Urinary bladder (tissue), 4 donors: ENCODE results near the gene TMX2. TPM values are rescaled to one million over a fixed set of nuclear protein-coding genes. Genes with fewer than 3 reads are reported as not detected.

Experiments
- DNase-seq: peaks from one replicate; pipeline ENCODE4 v3.0.0-alpha.2; 2015; ENCODE audit errors: extremely low spot score
- H3K27ac ChIP-seq: one replicate; pipeline ENCODE4 v1.5.1; 2013; ENCODE audit warnings: low read depth, mild to moderate bottlenecking, moderate library complexity
- H3K36me3 ChIP-seq: one replicate; pipeline ENCODE4 v1.6.1; 2013; ENCODE audit warnings: mild to moderate bottlenecking, moderate library complexity; ENCODE audit not compliant: insufficient read depth
- H3K4me1 ChIP-seq: one replicate; pipeline ENCODE4 v1.6.1; 2013; ENCODE audit warnings: mild to moderate bottlenecking, moderate library complexity; ENCODE audit not compliant: insufficient read depth
- H3K4me3 ChIP-seq: one replicate; pipeline ENCODE4 v1.5.1; 2013; ENCODE audit warnings: low read depth, low read length
- WGBS: extraction: QIAGEN DNeasy Blood & Tissue Kit; methylation state at CpG from one replicate; pipeline ENCODE4 v1.1.7; 2013; 5-methylcytosine and 5-hydroxymethylcytosine counted together
- polyA plus RNA-seq: library from polyadenylated mRNA; stranded (reverse); fragments of 200-250 nt; gene quantifications from one replicate; pipeline ENCODE4 v1.2.3, GENCODE V29; 2013
- total RNA-seq: library from RNA; depleted of rRNA; stranded (reverse); fragments of >200 nt; gene quantifications from one replicate; pipeline ENCODE4 v1.2.3, GENCODE V29; 2014
- donor health status: healthy with polysubstance abuse.
- donor health status: healthy.

The TMX2 gene
- total and polyA plus RNA-seq, 2 donors = 52.0 to 68.9 TPM

DNA sequence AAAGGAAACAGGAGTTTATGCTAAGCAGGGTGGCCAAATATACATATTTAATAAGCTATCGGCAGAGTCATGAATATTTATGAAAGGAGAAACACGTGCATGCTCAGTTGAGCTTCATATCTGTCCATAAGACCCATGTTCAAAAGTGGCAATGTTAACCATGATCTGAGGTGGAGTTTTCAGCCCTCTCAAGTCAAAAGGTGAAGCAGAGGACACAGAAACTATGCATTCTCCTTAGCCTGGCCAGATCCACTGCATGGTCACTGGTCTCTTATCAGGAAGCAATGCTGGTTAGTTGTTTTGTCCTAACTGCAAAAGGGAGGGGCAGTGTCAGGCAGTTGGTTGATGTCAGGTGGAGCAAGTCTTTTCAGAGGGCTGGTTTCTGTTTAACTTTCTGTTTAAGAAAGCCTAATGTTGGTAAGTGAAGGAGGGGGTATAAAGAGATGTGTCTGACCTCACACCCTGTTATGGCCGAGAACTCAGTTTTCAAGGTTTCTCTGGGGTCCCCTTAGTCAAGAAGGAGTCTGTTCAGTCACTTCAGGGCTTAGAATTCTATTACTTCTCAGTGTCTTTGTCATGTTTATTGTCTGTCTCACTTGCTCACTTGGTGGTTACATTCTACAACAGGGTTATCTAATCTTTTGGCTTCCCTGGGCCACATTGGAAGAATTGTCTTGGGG lies 23.4 kb downstream of the TMX2 start:
- no peak for DNase-seq
- Histone ChIP-seq H3K4me3 (no peak overlapping the region), H3K4me1 (no peaks in the 10 kb centered on the region), H3K27ac (no peak overlapping the region), H3K36me3 (no peaks in the 10 kb centered on the region)
- whole genome bisulfite sequencing = 79% methylated on average over 3 of the region's 3 CpGs

DNA sequence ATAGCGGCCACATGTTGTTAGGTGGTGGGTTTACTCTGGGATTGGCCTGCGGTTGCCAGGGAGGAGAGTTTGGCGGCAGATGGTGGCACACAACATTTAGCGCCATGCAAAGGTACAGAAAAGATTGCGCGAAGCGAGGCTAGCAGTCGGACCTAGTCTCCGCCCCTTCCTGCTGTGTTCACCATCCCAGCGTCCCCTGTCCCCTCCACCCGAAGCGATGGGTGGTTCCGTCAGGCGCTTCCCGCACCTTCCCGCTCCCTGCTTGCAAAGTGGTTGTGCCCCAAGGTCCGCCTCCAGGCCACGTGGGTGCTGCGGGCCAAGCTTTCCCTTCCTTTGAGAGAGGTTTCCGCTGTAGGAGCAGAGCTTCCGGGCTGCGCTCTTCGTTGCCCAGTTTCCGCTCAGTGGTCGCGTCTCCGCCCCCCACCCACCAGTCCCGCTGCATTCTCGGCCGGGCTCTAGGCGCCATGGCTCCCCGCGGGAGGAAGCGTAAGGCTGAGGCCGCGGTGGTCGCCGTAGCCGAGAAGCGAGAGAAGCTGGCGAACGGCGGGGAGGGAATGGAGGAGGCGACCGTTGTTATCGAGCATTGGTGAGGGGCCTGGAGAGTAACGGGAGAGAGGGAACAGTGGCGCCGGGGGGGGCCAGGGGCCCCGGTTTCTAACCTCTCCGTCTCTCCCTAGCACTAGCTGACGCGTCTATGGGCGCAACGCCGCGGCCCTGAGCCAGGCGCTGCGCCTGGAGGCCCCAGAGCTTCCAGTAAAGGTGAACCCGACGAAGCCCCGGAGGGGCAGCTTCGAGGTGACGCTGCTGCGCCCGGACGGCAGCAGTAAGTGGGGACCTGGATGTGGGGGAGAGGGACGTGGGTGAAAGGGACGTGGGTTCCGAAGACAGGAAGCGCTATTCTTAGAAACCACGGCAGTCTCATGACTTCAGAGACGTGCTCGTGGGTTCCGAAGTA lies 29.0 kb downstream of the TMX2 start, which contains the start of gene SELENOH:
TSS of gene SELENOH (plus strand) at position 360 of the 955 bp plus-strand sequence. CDS start at position 465, 105 bp downstream.
- no peaks in the 10 kb centered on the region for H3K36me3 ChIP-seq
- peak within 1 kb of the TSS; percentile 69 for H3K4me3 ChIP-seq
- WGBS = under 1% methylated on average over 75 of the region's 75 CpGs
- H3K27ac ChIP-seq = peak within 1 kb of the TSS; percentile 89
- H3K4me1 ChIP-seq = no peaks in the 10 kb centered on the region
- peak; percentile 95 for DNase-seq

DNA sequence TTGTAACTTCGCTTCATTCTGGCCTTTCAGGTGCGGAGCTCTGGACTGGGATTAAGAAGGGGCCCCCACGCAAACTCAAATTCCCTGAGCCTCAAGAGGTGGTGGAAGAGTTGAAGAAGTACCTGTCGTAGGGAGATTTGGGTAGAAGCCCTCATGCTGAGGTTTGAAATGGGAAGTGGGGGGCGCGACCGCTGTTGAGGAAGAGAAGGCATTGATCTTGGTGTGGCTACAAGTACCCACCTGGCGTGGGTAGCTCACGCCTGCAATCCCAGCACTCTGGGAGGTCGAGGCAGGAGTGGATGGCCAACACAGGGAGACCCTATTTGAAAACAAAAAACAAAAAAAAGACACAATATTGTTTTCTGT lies 29.7 kb downstream of the TMX2 start:
- Histone ChIP-seq H3K4me3 (peak overlapping the region; percentile 69), H3K36me3 (no peaks in the 10 kb centered on the region), H3K27ac (peak overlapping the region; percentile 89), H3K4me1 (no peaks in the 10 kb centered on the region)
- DNase-seq = no peak
- WGBS = 3% methylated on average over 10 of the region's 10 CpGs

DNA sequence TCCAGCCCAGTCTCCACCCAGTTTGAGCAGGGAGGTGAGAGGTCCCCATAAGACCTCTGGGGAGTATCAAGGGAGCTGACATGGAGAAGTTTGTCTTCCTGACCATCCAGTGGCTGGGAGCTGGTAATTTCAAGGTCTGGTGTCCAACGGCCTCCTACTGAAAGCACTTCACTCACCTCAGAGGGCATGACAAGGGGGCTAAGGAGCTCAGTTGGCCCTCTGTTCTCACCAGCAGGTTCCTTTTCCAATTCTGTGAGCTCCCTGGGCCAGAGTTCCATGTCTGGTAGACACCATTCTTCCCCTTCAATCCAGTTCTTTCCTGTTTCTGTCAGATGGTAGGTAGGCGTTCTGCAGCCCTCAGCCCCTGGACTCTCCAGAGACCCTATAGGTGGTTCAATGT lies 32.0 kb downstream of the TMX2 start:
- Histone ChIP-seq H3K36me3 (no peaks in the 10 kb centered on the region), H3K27ac (no peak overlapping the region)

DNA sequence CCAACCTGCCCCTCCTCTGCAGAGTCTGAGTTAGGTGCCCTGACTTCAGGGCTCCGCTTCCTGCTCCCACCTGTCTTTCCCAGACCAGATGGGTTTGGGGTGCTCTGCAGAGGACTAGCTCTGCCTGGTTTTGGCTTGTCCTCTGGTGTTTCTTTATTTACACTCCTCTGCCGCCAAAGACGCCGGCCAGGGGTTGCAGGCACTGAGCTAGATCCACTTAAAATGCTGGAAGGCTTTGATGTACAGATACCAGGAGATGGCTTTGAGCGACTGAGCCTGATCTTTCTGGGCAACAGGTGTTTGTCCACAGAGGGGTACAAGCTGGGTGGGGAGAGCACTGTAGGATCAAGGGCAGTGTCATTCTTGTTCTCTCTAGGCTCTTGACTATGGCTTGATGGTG lies 32.8 kb downstream of the TMX2 start:
- H3K27ac ChIP-seq = no peak overlapping the region
- H3K4me3 ChIP-seq = no peak overlapping the region
- no peaks in the 10 kb centered on the region for H3K4me1 ChIP-seq
- no peak for DNase-seq
- H3K36me3 ChIP-seq = no peaks in the 10 kb centered on the region
- 86% methylated on average over 5 of the region's 5 CpGs for WGBS

More for the DNA sequence above, 32.0 kb downstream of the TMX2 start:
- 82% methylated on average over 2 of the region's 2 CpGs for WGBS
- DNase-seq = no peak
- Histone ChIP-seq H3K4me1 (no peaks in the 10 kb centered on the region), H3K4me3 (no peak overlapping the region)

DNA sequence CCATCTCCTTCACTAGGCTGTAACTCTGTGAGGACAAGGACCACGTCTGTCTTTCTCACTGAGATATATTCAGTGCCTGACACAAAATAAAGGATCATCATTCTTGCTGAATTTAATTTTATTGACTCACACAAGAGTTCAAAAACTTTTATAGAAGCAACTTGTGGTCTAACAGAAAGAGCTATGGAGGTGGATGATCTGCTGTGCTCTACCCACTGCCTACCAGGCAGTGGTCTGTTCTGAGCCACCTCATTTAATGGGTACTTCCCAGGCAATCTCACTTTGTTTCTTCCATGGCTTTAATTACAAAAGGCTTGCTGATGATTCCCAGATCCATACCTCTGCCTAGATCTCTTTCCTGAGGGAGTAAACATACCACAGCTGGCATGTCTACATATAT lies 34.5 kb downstream of the TMX2 start:
- no peaks in the 10 kb centered on the region for H3K36me3 ChIP-seq
- no peak overlapping the region for H3K4me3 ChIP-seq
- DNase-seq = no peak
- H3K27ac ChIP-seq = no peak overlapping the region
- WGBS = 87% methylated on average over 1 of the region's 1 CpG
- H3K4me1 ChIP-seq = no peaks in the 10 kb centered on the region

DNA sequence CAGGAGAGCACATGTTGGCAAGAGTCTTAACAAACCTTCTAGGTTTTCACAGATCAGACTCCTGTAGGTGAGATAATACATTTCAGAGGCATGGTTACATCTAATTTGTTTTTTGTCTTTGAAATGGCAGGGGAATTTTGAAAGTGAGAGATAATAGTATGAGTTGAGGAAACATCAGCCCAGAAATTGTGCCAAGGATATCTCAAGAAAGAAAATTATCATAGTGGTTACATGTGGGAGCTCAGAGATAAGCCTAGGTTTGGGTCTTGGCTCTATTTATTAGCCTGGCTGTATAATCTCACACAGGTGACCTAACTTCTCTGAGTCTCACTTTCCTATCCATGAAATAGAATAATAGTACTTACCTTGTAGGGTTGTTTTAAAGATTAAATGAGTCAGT lies 38.8 kb downstream of the TMX2 start:
- Histone ChIP-seq H3K36me3 (no peaks in the 10 kb centered on the region), H3K4me3 (no peak overlapping the region), H3K27ac (no peak overlapping the region), H3K4me1 (no peaks in the 10 kb centered on the region)
- DNase-seq = no peak

DNA sequence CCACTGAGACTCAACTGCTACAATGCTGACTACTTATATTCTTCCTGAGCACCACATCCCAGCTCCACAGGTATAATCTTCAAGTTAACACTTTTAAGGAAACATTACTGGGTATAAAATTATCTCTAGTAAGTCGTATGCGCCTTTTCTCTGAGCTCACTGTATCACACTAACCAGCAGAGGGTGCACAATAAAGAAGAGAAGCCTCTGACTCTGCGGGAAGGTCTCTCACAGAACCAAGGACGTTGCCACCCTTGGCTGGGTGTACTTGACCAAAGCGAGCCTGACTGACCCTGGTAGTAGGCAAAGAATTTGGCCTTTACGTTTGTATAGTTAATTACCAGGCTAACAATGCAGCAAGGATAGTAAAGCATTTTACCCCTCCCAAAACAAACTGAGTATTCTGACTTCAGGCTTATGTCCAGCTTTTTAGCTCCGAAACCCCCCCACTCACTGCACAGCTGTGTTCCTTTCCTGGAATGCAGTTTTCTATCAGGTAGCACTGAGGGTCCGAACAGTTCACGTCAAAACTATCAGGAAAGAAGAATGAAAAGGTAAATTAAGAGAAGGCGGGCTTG lies 39.4 kb downstream of the TMX2 start, which contains the start of gene BTBD18:
TSS of gene BTBD18 (minus strand) at position 144 of the 578 bp plus-strand sequence. CDS start 631 bp downstream, outside the sequence.
- no peak within 1 kb of the TSS for H3K27ac ChIP-seq
- H3K4me3 ChIP-seq = no peak within 1 kb of the TSS
- no peaks in the 10 kb centered on the region for H3K36me3 ChIP-seq
- H3K4me1 ChIP-seq = no peaks in the 10 kb centered on the region
- DNase-seq = no peak
- 50% methylated on average over 10 of the region's 10 CpGs for WGBS

DNA sequence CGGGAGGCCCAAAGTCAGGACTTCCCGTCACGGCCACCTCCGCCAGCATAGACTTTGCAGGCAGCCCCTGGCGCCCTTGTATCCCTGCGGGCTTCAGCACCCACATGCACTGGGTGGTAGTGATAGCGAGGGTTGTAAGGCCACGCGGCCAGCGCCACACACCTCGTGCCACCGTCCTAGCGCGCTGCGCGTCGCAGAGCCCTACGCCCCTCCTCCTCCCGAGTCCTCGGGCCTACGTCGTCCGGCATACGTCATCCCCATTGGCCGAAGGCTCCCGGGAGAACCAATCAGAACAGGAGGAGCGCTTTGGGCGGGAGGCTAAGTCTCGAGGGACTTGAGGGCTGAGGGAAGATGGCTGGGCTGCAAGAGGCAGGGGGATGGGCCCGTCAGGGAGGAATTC lies 40.6 kb downstream of the TMX2 start:
- H3K36me3 ChIP-seq = no peaks in the 10 kb centered on the region
- no peak overlapping the region for H3K4me3 ChIP-seq
- no peaks in the 10 kb centered on the region for H3K4me1 ChIP-seq
- no peak for DNase-seq
- no peak overlapping the region for H3K27ac ChIP-seq
- WGBS = 95% methylated on average over 30 of the region's 30 CpGs

DNA sequence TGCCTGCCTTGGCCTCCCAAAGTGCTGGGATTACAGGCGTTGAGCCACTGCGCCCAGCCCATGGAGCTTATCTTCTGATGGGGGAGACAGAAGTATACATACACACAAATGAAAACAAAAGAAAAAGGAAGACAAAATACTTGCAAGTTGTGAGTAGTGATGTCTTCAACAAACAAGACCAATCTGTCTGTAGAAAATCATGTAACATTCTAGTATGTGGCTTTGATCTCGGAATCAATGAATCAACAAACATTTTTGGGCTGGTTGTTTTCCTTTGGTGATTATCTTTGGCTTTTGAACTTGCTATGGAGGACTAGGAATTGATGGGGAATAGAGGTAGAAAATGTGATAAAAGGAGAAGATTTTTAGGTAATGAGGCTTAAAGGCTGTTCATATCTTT lies 45.8 kb downstream of the TMX2 start:
- WGBS = 81% methylated on average over 3 of the region's 3 CpGs
- Histone ChIP-seq H3K36me3 (no peaks in the 10 kb centered on the region), H3K4me1 (no peaks in the 10 kb centered on the region), H3K27ac (no peak overlapping the region), H3K4me3 (no peak overlapping the region)
- DNase-seq = no peak

DNA sequence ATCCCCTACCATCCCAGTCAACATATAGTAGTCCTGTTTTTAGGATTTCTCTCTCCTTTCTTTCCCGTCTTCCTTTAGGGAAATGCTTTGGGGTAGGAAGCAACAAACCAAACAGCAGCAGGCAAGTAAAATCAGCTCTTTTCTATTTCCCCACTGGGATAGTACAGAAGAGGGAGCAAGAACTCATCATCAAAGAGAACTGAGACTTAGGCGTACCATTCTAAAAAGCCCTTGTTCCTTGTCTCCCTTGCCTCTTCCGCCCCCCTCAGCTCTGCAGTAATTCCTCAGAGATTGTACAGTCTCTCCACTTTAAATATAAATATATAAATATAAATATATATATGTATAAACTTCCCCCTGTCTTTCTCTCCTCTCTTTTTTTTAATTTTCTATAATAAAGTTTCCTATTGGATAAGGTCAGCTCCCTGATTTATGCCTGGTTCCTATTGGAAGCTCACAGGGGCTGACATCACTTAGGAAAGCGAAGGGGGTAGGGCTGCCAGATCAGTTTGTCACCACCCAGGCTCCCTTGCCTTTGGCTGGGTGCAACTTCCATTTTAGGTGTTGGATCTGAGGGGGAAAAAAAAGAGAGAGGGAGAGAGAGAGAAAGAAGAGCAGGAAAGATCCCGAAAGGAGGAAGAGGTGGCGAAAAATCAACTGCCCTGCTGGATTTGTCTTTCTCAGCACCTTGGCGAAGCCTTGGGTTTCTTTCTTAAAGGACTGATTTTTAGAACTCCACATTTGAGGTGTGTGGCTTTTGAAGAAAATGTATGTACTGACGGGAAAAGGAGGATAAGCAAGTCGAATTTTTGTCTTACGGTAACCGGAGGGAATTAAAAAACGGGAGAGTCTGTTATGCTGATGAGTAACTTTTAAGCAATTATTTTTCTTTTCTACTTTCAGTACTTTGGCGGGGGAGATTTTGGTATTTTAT lies 49.2 kb downstream of the TMX2 start, which contains the start of gene CTNND1:
TSS of gene CTNND1 (plus strand) at position 502 of the 934 bp plus-strand sequence. CDS start 29,677 bp downstream, outside the sequence.
- Histone ChIP-seq H3K36me3 (no peaks in the 10 kb centered on the region), H3K27ac (peak within 1 kb of the TSS; percentile 92), H3K4me1 (no peaks in the 10 kb centered on the region), H3K4me3 (peak within 1 kb of the TSS; percentile 61)
- WGBS = 3% methylated on average over 13 of the region's 13 CpGs
- DNase-seq = peak; percentile 98

DNA sequence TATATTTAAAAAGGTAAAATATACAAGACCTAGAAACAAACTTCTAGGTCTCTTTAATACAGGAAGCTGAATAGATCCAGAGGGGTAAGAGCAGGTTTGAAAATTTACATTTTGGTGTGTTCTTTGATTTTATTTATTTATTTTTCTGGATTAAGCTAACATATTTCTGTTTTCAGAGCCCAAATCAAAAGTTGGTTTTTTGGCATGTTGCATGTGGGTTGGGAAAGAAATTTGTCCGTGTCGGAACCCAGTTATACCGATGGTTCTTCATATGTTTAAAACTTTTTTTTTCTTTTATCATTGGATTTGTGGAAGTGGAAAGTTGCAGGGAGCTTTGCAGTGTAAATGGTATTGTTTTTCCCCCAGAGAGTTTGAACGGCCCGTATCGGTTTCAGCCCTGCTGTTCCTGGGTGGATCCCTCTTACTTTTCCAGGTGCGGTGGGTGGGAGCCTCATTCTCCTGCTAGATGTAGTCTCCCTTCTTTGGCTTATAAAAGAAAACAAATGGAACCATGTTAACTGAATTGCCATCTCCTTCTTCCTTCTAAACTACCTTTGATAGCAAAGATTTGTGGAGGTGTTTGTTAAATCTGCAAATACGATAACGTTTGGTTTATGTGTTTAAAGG lies 50.0 kb downstream of the TMX2 start:
- WGBS = 3% methylated on average over 9 of the region's 9 CpGs
- no peaks in the 10 kb centered on the region for H3K4me1 ChIP-seq
- no peaks in the 10 kb centered on the region for H3K36me3 ChIP-seq
- H3K4me3 ChIP-seq = peak overlapping the region; percentile 61
- no peak for DNase-seq
- H3K27ac ChIP-seq = peak overlapping the region; percentile 81
